K562 (cell line): ENCODE measurements around the gene MRPL48. TPM values are rescaled to one million over a fixed set of nuclear protein-coding genes. Genes with fewer than 3 reads are reported as not detected.

Experiments used
- ATAC-seq: fragments of 200-7000 bp; cut with Tn5 transposase; 3 replicates; pipeline ENCODE4 v1.9.1; 2020; ENCODE audit warnings: moderate library complexity
- BruUV-seq: library from RNA; stranded (reverse); fragments of 400-500 nt; replicated peaks from 2 replicates; lab custom pipeline; 2021; lab: Mats Ljungman, UMichigan
- CTCF ChIA-PET: fragments of 300-600 bp; formaldehyde crosslinking; extraction: SDS; loops from one replicate; lab custom pipeline; 2021; ENCODE audit warnings: low intra/inter-chr PET ratio; lab: Yijun Ruan, JAX
- POLR2A ChIA-PET: fragments of 300-600, 350-650 bp; sonication (Branson Sonifier 250); formaldehyde crosslinking; extraction: SDS; loops from one replicate; lab custom pipeline; 2021; ENCODE audit warnings: antibody characterized with exemption, inconsistent platforms; lab: Yijun Ruan, JAX
- DNase-seq, 4 experiments: peaks; one replicate each; pipeline versions ENCODE4 v3.0.0 to v3.0.0-alpha.2; 2011 to 2018; ENCODE audit warnings: low spot score in 3 of 4, mixed read lengths in 3 of 4; ENCODE audit errors: extremely low read depth in 1 of 4
- FAIRE-seq: peaks from 2 replicates; lab custom pipeline; 2011; peaks lifted over from hg19 to GRCh38; lab: Jason Lieb, UNC
- H2AFZ ChIP-seq: 2 replicates; pipeline ENCODE4 v1.6.0; 2011; ENCODE audit warnings: low read depth, low read length, control low read depth, inconsistent platforms
- H3K27ac ChIP-seq: fragments of 200-600 bp; 3 replicates; pipeline ENCODE4 v1.8.0; 2011; ENCODE audit warnings: low read depth, mild to moderate bottlenecking, control low read depth, inconsistent platforms, low read length, moderate library complexity, mixed read lengths; ENCODE audit errors: extremely low read depth
- H3K27me3 ChIP-seq, 2 experiments: fragments of 300-600 bp in 1 of 2; 2 replicates in 1 of 2; 3 replicates in 1 of 2; pipeline versions ENCODE4 v1.6.0 to v1.8.0; 2011; ENCODE audit warnings: inconsistent platforms in 2 of 2, low read length in 2 of 2, mild to moderate bottlenecking in 1 of 2, mixed read lengths in 1 of 2, moderate library complexity in 1 of 2; ENCODE audit not compliant: control insufficient read depth in 2 of 2, insufficient read depth in 2 of 2
- H3K36me3 ChIP-seq: fragments of 300-600 bp; 3 replicates; pipeline ENCODE4 v1.8.0; 2011; ENCODE audit warnings: mild to moderate bottlenecking, low read length, inconsistent platforms; ENCODE audit not compliant: control insufficient read depth, insufficient read depth
- H3K4me1 ChIP-seq, 2 experiments: fragments of 200-600 bp in 1 of 2; replicated peaks in 1 of 2; 2 replicates in 1 of 2; 3 replicates in 1 of 2; pipeline versions ENCODE4 v1.5.1 to v1.8.0; 2011; ENCODE audit warnings: inconsistent platforms in 2 of 2, low read length in 2 of 2, mild to moderate bottlenecking in 1 of 2, mixed read lengths in 1 of 2, moderate library complexity in 1 of 2; ENCODE audit not compliant: control insufficient read depth in 2 of 2, insufficient read depth in 2 of 2
- H3K4me2 ChIP-seq: 2 replicates; pipeline ENCODE4 v1.6.1; 2011; ENCODE audit warnings: low read length, control low read depth, inconsistent platforms, mixed read lengths; ENCODE audit not compliant: insufficient read depth
- H3K4me3 ChIP-seq: fragments of 200-600 bp; sonication (generic), shearing (Covaris generic); 2 replicates; pipeline ENCODE4 v1.5.1; 2016; ENCODE audit warnings: control low read depth, inconsistent platforms
- H3K79me2 ChIP-seq: fragments of 200-600 bp; 3 replicates; pipeline ENCODE4 v1.8.0; 2011; ENCODE audit warnings: low read length, inconsistent platforms; ENCODE audit not compliant: control insufficient read depth, insufficient read depth
- H3K9ac ChIP-seq, 2 experiments: 2 replicates each; pipeline versions ENCODE4 v1.6.0 to v1.6.1; 2011; ENCODE audit warnings: low read depth in 2 of 2, low read length in 2 of 2, control low read depth in 1 of 2, inconsistent platforms in 1 of 2, mild to moderate bottlenecking in 1 of 2, mixed read lengths in 1 of 2; ENCODE audit not compliant: insufficient read depth in 1 of 2
- H3K9me1 ChIP-seq: one replicate; pipeline ENCODE4 v1.6.0; 2011; ENCODE audit warnings: inconsistent platforms, mild to moderate bottlenecking, low read length, moderate library complexity; ENCODE audit not compliant: control insufficient read depth, insufficient read depth
- H3K9me3 ChIP-seq: replicated peaks from 2 replicates; pipeline ENCODE4 v1.5.1; 2011; ENCODE audit warnings: low read depth, low read length, inconsistent platforms; ENCODE audit not compliant: control insufficient read depth, insufficient read depth
- H4K20me1 ChIP-seq: replicated peaks from 2 replicates; pipeline ENCODE4 v1.6.1; 2011; ENCODE audit warnings: low read length, inconsistent platforms, mixed read lengths; ENCODE audit not compliant: control insufficient read depth, insufficient read depth
- GATA2 ChIP-seq: sonication (generic); formaldehyde crosslinking; IDR thresholded peaks from 2 replicates; pipeline ENCODE4 v1.4.0; 2020; ENCODE audit warnings: mild to moderate bottlenecking, missing genetic modification reagents
- KDM1A ChIP-seq, 2 experiments: fragments of 450-650 bp; IDR thresholded peaks; 2 replicates each; pipeline ENCODE4 v1.6.1; 2016; ENCODE audit warnings: mild to moderate bottlenecking in 2 of 2
- PHTF2 ChIP-seq: fragments of 250-450 bp; sonication (Bioruptor Pico); IDR thresholded peaks from 2 replicates; pipeline ENCODE4 v1.5.0; 2021; ENCODE audit warnings: mild to moderate bottlenecking
- PML ChIP-seq: IDR thresholded peaks from 2 replicates; pipeline ENCODE4 v1.6.1; 2012; ENCODE audit warnings: low read length, inconsistent platforms
- PTTG1 ChIP-seq: fragments of 450-650 bp; IDR thresholded peaks from 2 replicates; pipeline ENCODE4 v1.6.1; 2016; ENCODE audit warnings: low read depth, mild to moderate bottlenecking, missing genetic modification characterization, missing compliant biosample characterization
- RAD21 ChIP-seq, 2 experiments: fragments of 250-450 bp in 1 of 2; fragments of 450-650 bp in 1 of 2; sonication (Bioruptor Pico) in 1 of 2; formaldehyde crosslinking in 1 of 2; IDR thresholded peaks in 1 of 2; conservative IDR thresholded peaks in 1 of 2; 2 replicates each; pipeline versions ENCODE4 v1.4.0 to v1.8.0; 2020 to 2022; ENCODE audit warnings: mild to moderate bottlenecking in 2 of 2, moderate library complexity in 1 of 2
- SETDB1 ChIP-seq: IDR thresholded peaks from one replicate; pipeline ENCODE4 v1.6.1; 2012; ENCODE audit warnings: low read length, control low read depth, inconsistent platforms
- SIN3A ChIP-seq, 2 experiments: fragments of 150-350 bp in 1 of 2; IDR thresholded peaks; 2 replicates each; pipeline ENCODE4 v1.6.1; 2011 to 2016; ENCODE audit warnings: borderline replicate concordance in 2 of 2, low read depth in 2 of 2, low read length in 2 of 2, mild to moderate bottlenecking in 2 of 2, moderate library complexity in 2 of 2; ENCODE audit not compliant: control insufficient read depth in 1 of 2
- SMAD4 ChIP-seq: fragments of 250-450 bp; sonication (Bioruptor Pico); conservative IDR thresholded peaks from 2 replicates; pipeline ENCODE4 v1.8.0; 2021; ENCODE audit warnings: inconsistent platforms, mild to moderate bottlenecking, moderate library complexity
- WGBS: fragments of 100-300 bp; shearing (Covaris generic); methylation state at CpG from one replicate; pipeline ENCODE4 v1.1.6; 2016; ENCODE audit warnings: low coverage, mixed read lengths; ENCODE audit not compliant: insufficient coverage; ENCODE audit errors: missing lambda C conversion rate; 5-methylcytosine and 5-hydroxymethylcytosine counted together
- in situ Hi-C: fragments of 300-500 bp; cut with MboI; formaldehyde crosslinking; loops from 4 replicates; pipeline ENCODE4 v1.15.0; 2018; ENCODE audit warnings: inconsistent platforms, mixed read lengths
- intact Hi-C: fragments of 100-400 bp; cut with micrococcal nuclease; formaldehyde crosslinking; loops from 2 replicates; pipeline ENCODE4 v1.14.2; 2022
- polyA plus RNA-seq, 8 experiments: library from polyadenylated mRNA; depleted of rRNA in 4 of 8; stranded (reverse) in 5 of 8; unstranded in 3 of 8; fragments of >200 nt; fragmentation: Nextera tagmentation in 2 of 8; fragmentation: Illumina TruSeq in 1 of 8; extraction: Ambion mirVana in 2 of 8; extraction: Trizol in 1 of 8; gene quantifications; 2 replicates each; pipeline versions ENCODE4 v1.2.1 to v1.2.3, GENCODE V29; 2011 to 2014; ENCODE audit warnings: inconsistent platforms in 1 of 8, missing spikeins in 1 of 8
- total RNA-seq, 7 experiments: library from RNA; depleted of rRNA in 6 of 7; stranded (reverse); fragments of >200 nt in 6 of 7; fragmentation: Illumina TruSeq in 2 of 7; extraction: Trizol in 2 of 7; gene quantifications; 2 replicates each; pipeline versions ENCODE4 v1.2.1 to v1.2.3, GENCODE V29; 2011 to 2021; ENCODE audit warnings: low replicate concordance in 1 of 7
- TF ChIP-seq, protein P1 (sequence below): fragments of 450-650 bp; IDR thresholded peaks from 2 replicates; pipeline ENCODE4 v1.6.1; 2016; ENCODE audit warnings: antibody characterized with exemption
- TF ChIP-seq, protein P2 (sequence below): fragments of 450-650 bp; formaldehyde crosslinking; conservative IDR thresholded peaks from 2 replicates; pipeline ENCODE4 v1.4.0; 2022; ENCODE audit warnings: mild to moderate bottlenecking, missing genetic modification characterization
- TF ChIP-seq, protein P3 (sequence below): fragments of 450-650 bp; conservative IDR thresholded peaks from 2 replicates; pipeline ENCODE4 v1.6.1; 2016; ENCODE audit warnings: missing genetic modification characterization, low read depth, mild to moderate bottlenecking, control low read depth, missing compliant biosample characterization
- TF ChIP-seq, protein P4 (sequence below): fragments of 200-800 bp; sonication (Bioruptor generic); IDR thresholded peaks from 2 replicates; pipeline ENCODE4 v1.6.1; 2017; ENCODE audit warnings: missing genetic modification characterization, missing compliant biosample characterization

MRPL48 gene
- total and polyA plus RNA-seq, 9 of the 15 experiments (the other 6 are each of a cell fraction or from before 2014, with no cell fraction given): 66.0 to 237 (median 104) TPM

DNA sequence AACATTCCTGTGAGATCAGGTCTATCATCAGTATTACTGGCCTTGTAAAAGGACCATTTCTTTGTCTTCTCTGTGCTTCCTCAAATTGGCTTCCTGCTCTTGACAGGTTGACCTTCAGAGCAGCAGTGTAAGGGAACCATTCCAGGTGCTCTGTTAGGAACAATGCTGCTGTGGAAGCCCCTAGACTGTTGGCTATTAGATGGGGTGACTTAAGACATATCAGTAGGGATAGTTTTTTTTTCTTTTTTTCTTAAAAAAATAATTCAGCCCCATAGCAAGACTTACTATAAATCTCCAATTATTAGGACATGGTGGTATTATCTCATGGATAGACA lies 51.4 kb downstream of the MRPL48 start (continued):
- TF ChIP-seq, protein P1, sequence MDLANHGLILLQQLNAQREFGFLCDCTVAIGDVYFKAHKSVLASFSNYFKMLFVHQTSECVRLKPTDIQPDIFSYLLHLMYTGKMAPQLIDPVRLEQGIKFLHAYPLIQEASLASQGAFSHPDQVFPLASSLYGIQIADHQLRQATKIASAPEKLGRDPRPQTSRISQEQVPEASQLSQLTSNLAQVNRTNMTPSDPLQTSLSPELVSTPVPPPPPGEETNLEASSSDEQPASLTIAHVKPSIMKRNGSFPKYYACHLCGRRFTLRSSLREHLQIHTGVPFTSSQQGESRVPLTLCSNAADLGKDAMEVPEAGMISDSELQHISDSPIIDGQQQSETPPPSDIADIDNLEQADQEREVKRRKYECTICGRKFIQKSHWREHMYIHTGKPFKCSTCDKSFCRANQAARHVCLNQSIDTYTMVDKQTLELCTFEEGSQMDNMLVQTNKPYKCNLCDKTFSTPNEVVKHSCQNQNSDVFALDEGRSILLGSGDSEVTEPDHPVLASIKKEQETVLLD: no peak
- TF ChIP-seq, protein P2, sequence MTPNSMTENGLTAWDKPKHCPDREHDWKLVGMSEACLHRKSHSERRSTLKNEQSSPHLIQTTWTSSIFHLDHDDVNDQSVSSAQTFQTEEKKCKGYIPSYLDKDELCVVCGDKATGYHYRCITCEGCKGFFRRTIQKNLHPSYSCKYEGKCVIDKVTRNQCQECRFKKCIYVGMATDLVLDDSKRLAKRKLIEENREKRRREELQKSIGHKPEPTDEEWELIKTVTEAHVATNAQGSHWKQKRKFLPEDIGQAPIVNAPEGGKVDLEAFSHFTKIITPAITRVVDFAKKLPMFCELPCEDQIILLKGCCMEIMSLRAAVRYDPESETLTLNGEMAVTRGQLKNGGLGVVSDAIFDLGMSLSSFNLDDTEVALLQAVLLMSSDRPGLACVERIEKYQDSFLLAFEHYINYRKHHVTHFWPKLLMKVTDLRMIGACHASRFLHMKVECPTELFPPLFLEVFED: no peak
- TF ChIP-seq PHTF2 (CRISPR knock-in tag) (no peak), SETDB1 (no peak), SIN3A (IDR thresholded peaks at IDR 0.05; ENCODE audit: borderline replicate concordance in 2 of 2, control insufficient read depth in 1 of 2, low read depth in 2 of 2, low read length in 2 of 2) (no peak)

DNA sequence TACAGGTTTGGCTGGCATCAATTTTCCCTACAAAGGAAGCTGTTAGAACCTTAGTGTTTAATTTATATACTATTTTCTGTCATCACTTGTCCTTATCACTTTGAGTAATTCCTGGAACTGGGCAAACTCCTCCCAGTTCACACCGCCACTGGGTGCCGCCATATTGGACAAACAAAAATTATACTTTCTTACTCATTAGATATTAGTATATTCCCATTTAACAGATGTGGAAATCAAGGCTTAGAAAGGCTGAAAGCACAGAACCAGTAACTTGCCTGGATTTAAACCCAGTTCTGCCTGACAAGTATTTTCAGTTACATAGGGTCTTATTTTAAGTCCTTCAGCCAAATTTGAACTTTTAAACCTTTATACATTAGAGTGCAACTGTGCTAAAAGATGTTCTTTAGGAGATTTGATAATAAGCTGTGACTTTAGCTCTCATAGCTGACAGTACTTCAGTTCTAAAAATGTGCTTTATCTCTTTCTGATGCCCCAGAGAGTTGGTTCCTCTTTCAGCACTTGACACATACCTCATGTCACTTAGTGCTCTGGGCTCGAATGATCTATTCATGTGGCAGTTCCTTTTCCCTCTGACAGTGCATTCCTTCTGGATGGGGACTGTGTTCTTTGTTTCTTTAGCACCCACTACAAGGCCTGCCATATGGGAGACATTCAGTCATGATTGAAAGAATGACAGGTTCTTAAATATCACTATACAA lies 63.5 kb downstream of the MRPL48 start:
- DNase-seq (peak in 2 of 4 experiments; percentile 28 to 49), ATAC-seq (peak; percentile 72), FAIRE-seq (peak; percentile 23)
- H2AFZ ChIP-seq: peak overlapping the region; percentile 73
- H3K4me2 ChIP-seq: peak overlapping the region; percentile 19; the same call in 1 of the 2 replicates
- H3K36me3 ChIP-seq: peaks cover 20% of the 10 kb centered on the region; the same call in 2 of the 3 replicates
- H3K9me3 ChIP-seq: no peaks in the 10 kb centered on the region
- H3K27ac ChIP-seq: peak overlapping the region; percentile 72
- no TSS peak for BruUV-seq
- no peaks in the 10 kb centered on the region for H3K27me3 ChIP-seq
- POLR2A ChIA-PET: interaction anchor here (1.1 kb wide), 1 partner anchor 22 kb away, joined by 3 read pairs; no protein-coding TSS in a partner anchor
- peaks cover 7 to 13% of the 10 kb centered on the region in 2 experiments for H3K4me1 ChIP-seq
- no peak overlapping the region; a peak in 1 of 4 replicates for H3K9ac ChIP-seq
- in situ Hi-C loops (no loop called here), intact Hi-C loops (no loop called here)
- no peak overlapping the region for H3K4me3 ChIP-seq
- no peaks in the 10 kb centered on the region for H4K20me1 ChIP-seq
- no peaks in the 10 kb centered on the region for H3K79me2 ChIP-seq
- CTCF ChIA-PET: no interaction called here
- no peaks in the 10 kb centered on the region for H3K9me1 ChIP-seq
- 9% methylated on average over 3 of the region's 3 CpGs for WGBS
- TF ChIP-seq SMAD4 (CRISPR knock-in tag) (0 out of 2 replicates have a peak, but pooled peaks have one; percentile 24), KDM1A (IDR thresholded peaks at IDR 0.05) (peak; percentile 54 to 79; a peak in 3 of 4 replicates), GATA2 (CRISPR knock-in tag) (0 out of 2 replicates have a peak, but pooled peaks have one; percentile 46), PTTG1 (0 out of 2 replicates have a peak, but pooled peaks have one; percentile 40), RAD21 (CRISPR knock-in tag; conservative IDR thresholded peaks at IDR 0.05 in 1 of 2, IDR thresholded peaks at IDR 0.05 in 1 of 2) (peak in 1 of 2 experiments; percentile 9; a peak in 2 of 4 replicates), PML (0 out of 2 replicates have a peak, but pooled peaks have one; percentile 19)
- TF ChIP-seq, protein P3, sequence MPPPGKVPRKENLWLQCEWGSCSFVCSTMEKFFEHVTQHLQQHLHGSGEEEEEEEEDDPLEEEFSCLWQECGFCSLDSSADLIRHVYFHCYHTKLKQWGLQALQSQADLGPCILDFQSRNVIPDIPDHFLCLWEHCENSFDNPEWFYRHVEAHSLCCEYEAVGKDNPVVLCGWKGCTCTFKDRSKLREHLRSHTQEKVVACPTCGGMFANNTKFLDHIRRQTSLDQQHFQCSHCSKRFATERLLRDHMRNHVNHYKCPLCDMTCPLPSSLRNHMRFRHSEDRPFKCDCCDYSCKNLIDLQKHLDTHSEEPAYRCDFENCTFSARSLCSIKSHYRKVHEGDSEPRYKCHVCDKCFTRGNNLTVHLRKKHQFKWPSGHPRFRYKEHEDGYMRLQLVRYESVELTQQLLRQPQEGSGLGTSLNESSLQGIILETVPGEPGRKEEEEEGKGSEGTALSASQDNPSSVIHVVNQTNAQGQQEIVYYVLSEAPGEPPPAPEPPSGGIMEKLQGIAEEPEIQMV (tag): no peak
- TF ChIP-seq, protein P4, sequence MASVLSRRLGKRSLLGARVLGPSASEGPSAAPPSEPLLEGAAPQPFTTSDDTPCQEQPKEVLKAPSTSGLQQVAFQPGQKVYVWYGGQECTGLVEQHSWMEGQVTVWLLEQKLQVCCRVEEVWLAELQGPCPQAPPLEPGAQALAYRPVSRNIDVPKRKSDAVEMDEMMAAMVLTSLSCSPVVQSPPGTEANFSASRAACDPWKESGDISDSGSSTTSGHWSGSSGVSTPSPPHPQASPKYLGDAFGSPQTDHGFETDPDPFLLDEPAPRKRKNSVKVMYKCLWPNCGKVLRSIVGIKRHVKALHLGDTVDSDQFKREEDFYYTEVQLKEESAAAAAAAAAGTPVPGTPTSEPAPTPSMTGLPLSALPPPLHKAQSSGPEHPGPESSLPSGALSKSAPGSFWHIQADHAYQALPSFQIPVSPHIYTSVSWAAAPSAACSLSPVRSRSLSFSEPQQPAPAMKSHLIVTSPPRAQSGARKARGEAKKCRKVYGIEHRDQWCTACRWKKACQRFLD (CRISPR knock-in tag): 0 out of 2 replicates have a peak, but pooled peaks have one; percentile 19
